GM18508 (cell line): Measurements from ENCODE around the gene FAM53B.

ENCODE experiments used
- ATAC-seq: cut with Tn5 transposase; IDR thresholded peaks from one replicate; pipeline ENCODE4 v1.9.1; 2021; ENCODE audit warnings: moderate number of reproducible peaks; ENCODE audit not compliant: insufficient read depth, unreplicated experiment

Gene FAM53B

GRCh38 chr10:124683814-124684213, 60.4 kb downstream of the FAM53B start:
- no peak for ATAC-seq

- ATAC-seq = no peak
Measured at GRCh38 chr10:124681626-124682552, 62.3 kb downstream of the FAM53B start.

- ATAC-seq = no peak
Measured at GRCh38 chr10:124681091-124681490, 63.1 kb downstream of the FAM53B start.

- ATAC-seq = no peak
Measured at GRCh38 chr10:124680675-124681074, 63.5 kb downstream of the FAM53B start.

GRCh38 chr10:124679401-124679800, 64.8 kb downstream of the FAM53B start:
- no peak for ATAC-seq

- ATAC-seq = no peak
Measured at GRCh38 chr10:124678557-124679240, 65.5 kb downstream of the FAM53B start.

GRCh38 chr10:124677749-124678556, 66.2 kb downstream of the FAM53B start:
- no peak for ATAC-seq

- no peak for ATAC-seq
Measured at GRCh38 chr10:124677293-124677699, 66.9 kb downstream of the FAM53B start.

- no peak for ATAC-seq
Measured at GRCh38 chr10:124676416-124677062, 67.6 kb downstream of the FAM53B start.

GRCh38 chr10:124675824-124676223, 68.4 kb downstream of the FAM53B start:
- ATAC-seq = no peak

- no peak for ATAC-seq
Measured at GRCh38 chr10:124675261-124675660, 68.9 kb downstream of the FAM53B start.

- ATAC-seq = no peak
Measured at GRCh38 chr10:124674768-124675222, 69.4 kb downstream of the FAM53B start.

GRCh38 chr10:124672181-124672638, 72.0 kb downstream of the FAM53B start:
- no peak for ATAC-seq

- ATAC-seq = no peak
Measured at GRCh38 chr10:124671486-124672075, 72.6 kb downstream of the FAM53B start.

- ATAC-seq = no peak
Measured at GRCh38 chr10:124670849-124671248, 73.3 kb downstream of the FAM53B start.

- no peak for ATAC-seq
Measured at GRCh38 chr10:124669824-124670654, 74.1 kb downstream of the FAM53B start.

- no peak for ATAC-seq
Measured at GRCh38 chr10:124669141-124669823, 74.9 kb downstream of the FAM53B start.

- no peak for ATAC-seq
Measured at GRCh38 chr10:124668517-124669051, 75.6 kb downstream of the FAM53B start.
